Gastrocnemius medialis (tissue), 4 donors: ENCODE measurements around the gene TSC22D2.

ENCODE experiments used
- POLR2A ChIP-seq, 2 donors: fragments of 450-650 bp; IDR thresholded peaks; one replicate each; pipeline ENCODE4 v1.6.1; 2017; ENCODE audit warnings: antibody characterized with exemption in 2 of 2, mild to moderate bottlenecking in 2 of 2, moderate library complexity in 2 of 2
- TF ChIP-seq, protein P1 (sequence below), 5 experiments: fragments of 450-650 bp in 3 of 5; fragments of 200-600 bp in 2 of 5; sonication (generic) in 2 of 5; IDR thresholded peaks in 4 of 5; conservative IDR thresholded peaks in 1 of 5; 1 replicate in 4 of 5; 2 replicates in 1 of 5; pipeline ENCODE4 v1.5.1; 2016 to 2019; ENCODE audit warnings: antibody characterized with exemption in 5 of 5, mild to moderate bottlenecking in 3 of 5, moderate library complexity in 3 of 5

DNA sequence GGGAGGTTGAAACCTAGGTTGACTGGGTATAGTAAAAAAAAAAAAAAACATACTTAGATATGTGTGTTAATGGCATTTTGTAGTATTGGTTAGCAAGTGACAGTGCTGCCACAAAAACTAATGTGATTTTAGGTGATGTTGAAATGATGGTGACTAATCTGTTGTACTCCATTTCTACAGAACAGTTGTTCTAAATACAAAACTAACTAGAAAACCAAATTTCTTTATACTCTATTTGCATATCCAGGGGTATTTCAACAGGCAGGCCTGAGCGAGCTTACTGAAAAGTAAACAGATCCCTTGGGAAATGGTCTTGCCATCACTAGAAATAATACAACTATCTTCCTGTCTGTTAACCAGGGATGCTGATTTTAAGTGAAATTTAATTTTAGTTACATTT is 20.5 kb downstream of the TSC22D2 start:
- TF ChIP-seq, protein P1, sequence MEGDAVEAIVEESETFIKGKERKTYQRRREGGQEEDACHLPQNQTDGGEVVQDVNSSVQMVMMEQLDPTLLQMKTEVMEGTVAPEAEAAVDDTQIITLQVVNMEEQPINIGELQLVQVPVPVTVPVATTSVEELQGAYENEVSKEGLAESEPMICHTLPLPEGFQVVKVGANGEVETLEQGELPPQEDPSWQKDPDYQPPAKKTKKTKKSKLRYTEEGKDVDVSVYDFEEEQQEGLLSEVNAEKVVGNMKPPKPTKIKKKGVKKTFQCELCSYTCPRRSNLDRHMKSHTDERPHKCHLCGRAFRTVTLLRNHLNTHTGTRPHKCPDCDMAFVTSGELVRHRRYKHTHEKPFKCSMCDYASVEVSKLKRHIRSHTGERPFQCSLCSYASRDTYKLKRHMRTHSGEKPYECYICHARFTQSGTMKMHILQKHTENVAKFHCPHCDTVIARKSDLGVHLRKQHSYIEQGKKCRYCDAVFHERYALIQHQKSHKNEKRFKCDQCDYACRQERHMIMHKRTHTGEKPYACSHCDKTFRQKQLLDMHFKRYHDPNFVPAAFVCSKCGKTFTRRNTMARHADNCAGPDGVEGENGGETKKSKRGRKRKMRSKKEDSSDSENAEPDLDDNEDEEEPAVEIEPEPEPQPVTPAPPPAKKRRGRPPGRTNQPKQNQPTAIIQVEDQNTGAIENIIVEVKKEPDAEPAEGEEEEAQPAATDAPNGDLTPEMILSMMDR (IDR thresholded peaks at IDR 0.05 in 4 of 5, conservative IDR thresholded peaks at IDR 0.05 in 1 of 5) = no peak
- no peak for TF ChIP-seq POLR2A (IDR thresholded peaks at IDR 0.05)
